Measurements from ENCODE around the gene PPP1R16B. TPM values are rescaled to one million over a fixed set of nuclear protein-coding genes. Genes with fewer than 3 reads are reported as not detected.

PPP1R16B gene
- total and polyA plus RNA-seq, 2 of the 8 experiments (the other 6 are each of a cell fraction or from before 2014, with no cell fraction given) = 2.6 to 8.9 TPM

- TF ChIP-seq RAD21 (IDR thresholded peaks at IDR 0.05 in 1 of 2, conservative IDR thresholded peaks at IDR 0.05 in 1 of 2; ENCODE audit: low read depth in 2 of 2, low read length in 2 of 2) (no peak), CHD1 (IDR thresholded peaks at IDR 0.05; ENCODE audit: low read depth, low read length) (no peak), SP2 (IDR thresholded peaks at IDR 0.05; ENCODE audit: low read length) (no peak), RXRA (IDR thresholded peaks at IDR 0.05; ENCODE audit: insufficient read depth, low read depth, low read length) (no peak), MAFK (IDR thresholded peaks at IDR 0.05; ENCODE audit: low read depth, low read length) (no peak), TEAD4 (IDR thresholded peaks at IDR 0.05; ENCODE audit: low read depth, low read length) (no peak), PHF8 (conservative IDR thresholded peaks at IDR 0.05; ENCODE audit: low read depth, low read length) (no peak), CBX8 (IDR thresholded peaks at IDR 0.05; ENCODE audit: borderline replicate concordance, low read depth, low read length) (no peak)
Observed at GRCh38 chr20:38771621-38772020, 33.9 kb upstream of the PPP1R16B start (continued).
